ENCODE measurements around the gene WDR19.

Gene WDR19

DNA sequence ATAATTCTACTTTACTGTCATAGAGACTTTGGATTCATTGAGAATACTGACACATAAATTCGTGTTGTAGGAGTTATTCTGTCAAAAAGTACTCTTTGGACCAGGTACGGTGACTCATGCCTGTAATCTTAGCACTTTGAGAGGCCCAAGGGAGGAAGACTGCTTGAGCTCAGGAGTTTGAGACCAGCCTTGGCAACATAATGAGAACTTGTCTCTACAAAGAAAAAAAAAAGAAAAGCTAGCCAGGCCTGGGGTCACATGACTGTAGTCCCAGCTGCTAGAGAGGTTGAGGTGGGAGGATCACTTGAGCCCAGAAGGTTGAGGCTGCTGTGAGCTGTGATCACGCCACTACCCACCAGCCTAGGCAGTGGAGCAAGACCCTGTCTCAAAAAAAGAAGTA is 54.9 kb downstream of the WDR19 start:
- peak; percentile 22 to 32 for DNase-seq (ENCODE audit: low read depth in 2 of 2)
- no peak for TF ChIP-seq CTCF (IDR thresholded peaks at IDR 0.05; ENCODE audit: low read depth, low read length)
- H3K4me3 ChIP-seq (replicated peaks in 1 of 2; ENCODE audit: low read depth in 2 of 2, low read length in 2 of 2) = no peak overlapping the region

DNA sequence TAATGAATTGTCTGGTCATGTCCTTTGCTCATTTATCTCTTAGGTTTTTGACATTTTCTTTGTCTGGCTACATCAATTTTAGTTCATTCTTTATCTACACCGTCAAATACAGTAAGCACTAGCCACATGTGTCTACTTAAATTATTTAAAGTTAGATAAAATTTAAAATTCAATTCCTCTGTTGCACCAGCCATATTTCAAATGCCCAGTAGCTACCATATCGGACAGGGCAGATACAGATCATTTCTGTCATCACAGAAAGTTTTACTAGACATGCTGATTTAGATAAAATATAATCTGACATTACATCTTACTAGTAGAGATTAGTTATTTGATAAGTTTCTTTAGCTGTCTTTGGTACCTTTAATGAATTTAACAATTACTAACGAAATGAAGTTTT is 61.1 kb downstream of the WDR19 start:
- no peak for TF ChIP-seq CTCF (IDR thresholded peaks at IDR 0.05; ENCODE audit: low read depth, low read length)
- no peak for DNase-seq (ENCODE audit: low read depth in 2 of 2)
- no peak overlapping the region for H3K4me3 ChIP-seq (replicated peaks in 1 of 2; ENCODE audit: low read depth in 2 of 2, low read length in 2 of 2)

GRCh38 chr4:39255266-39255665 is 72.9 kb downstream of the WDR19 start:
- DNase-seq (ENCODE audit: low read depth in 2 of 2) = peak; percentile 55 to 81
- no peak overlapping the region for H3K4me3 ChIP-seq (replicated peaks in 1 of 2; ENCODE audit: low read depth in 2 of 2, low read length in 2 of 2)
- peak; percentile 43 for TF ChIP-seq CTCF (IDR thresholded peaks at IDR 0.05; ENCODE audit: low read depth, low read length)

DNA sequence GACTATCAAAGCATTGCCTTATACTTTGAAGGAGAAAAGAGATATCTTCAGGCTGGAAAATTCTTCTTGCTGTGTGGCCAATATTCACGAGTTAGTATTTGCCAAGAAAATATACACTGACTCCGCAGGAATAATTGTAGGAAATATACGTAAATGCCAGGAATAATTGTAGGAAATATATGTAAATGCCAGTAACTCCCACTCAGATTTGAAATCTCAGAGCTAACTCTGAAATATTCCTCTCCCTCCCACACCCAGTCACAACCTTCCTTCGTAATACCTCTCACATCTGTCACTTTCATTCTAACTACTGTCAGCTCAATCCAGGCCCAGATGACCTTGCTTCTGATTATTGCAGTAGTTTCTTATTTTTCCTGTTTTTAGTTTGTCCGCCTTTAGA is 73.5 kb downstream of the WDR19 start:
- no peak for TF ChIP-seq CTCF (IDR thresholded peaks at IDR 0.05; ENCODE audit: low read depth, low read length)
- no peak overlapping the region for H3K4me3 ChIP-seq (replicated peaks in 1 of 2; ENCODE audit: low read depth in 2 of 2, low read length in 2 of 2)
- DNase-seq (ENCODE audit: low read depth in 2 of 2) = peak; percentile 25 to 36

- no peak for TF ChIP-seq CTCF (IDR thresholded peaks at IDR 0.05; ENCODE audit: low read depth, low read length)
- peak; percentile 42 to 51 for DNase-seq (ENCODE audit: low read depth in 2 of 2)
- no peak overlapping the region for H3K4me3 ChIP-seq (replicated peaks in 1 of 2; ENCODE audit: low read depth in 2 of 2, low read length in 2 of 2)
Measured at GRCh38 chr4:39256436-39256835, 74.1 kb downstream of the WDR19 start.

GRCh38 chr4:39259571-39260330 is 77.4 kb downstream of the WDR19 start:
- peak; percentile 51 to 55 for DNase-seq (ENCODE audit: low read depth in 2 of 2)
- H3K4me3 ChIP-seq (replicated peaks in 1 of 2; ENCODE audit: low read depth in 2 of 2, low read length in 2 of 2) = no peak overlapping the region
- no peak for TF ChIP-seq CTCF (IDR thresholded peaks at IDR 0.05; ENCODE audit: low read depth, low read length)

GRCh38 chr4:39263895-39264294 is 81.6 kb downstream of the WDR19 start:
- no peak for TF ChIP-seq CTCF (IDR thresholded peaks at IDR 0.05; ENCODE audit: low read depth, low read length)
- no peak overlapping the region for H3K4me3 ChIP-seq (replicated peaks in 1 of 2; ENCODE audit: low read depth in 2 of 2, low read length in 2 of 2)
- DNase-seq (ENCODE audit: low read depth in 2 of 2) = no peak

Data from cardiac fibroblast (primary cell).